ENCODE results near the gene CAPG. TPM values are rescaled to one million over a fixed set of nuclear protein-coding genes. Genes with fewer than 3 reads are reported as not detected.
"Not testable (repeated sequence)": the region's sequence is repeated elsewhere in the genome, so short reads cannot be mapped to it uniquely, and the experiment has no call there.

CAPG gene
- total RNA-seq, 1 donor from 2014 or later, result 3.5 TPM

GRCh38 chr2:85367180-85367579 is 43.0 kb downstream of the CAPG start:
- Histone ChIP-seq H3K9me3 (replicated peaks) (no peaks in the 10 kb centered on the region), H3K4me1 (no peaks in the 10 kb centered on the region), H3K27ac (replicated peaks) (no peak overlapping the region), H3K4me3 (no peak overlapping the region), H3K27me3 (ENCODE audit: low read depth) (no peaks in the 10 kb centered on the region), H3K36me3 (peaks cover 57% of the 10 kb centered on the region)
- intact Hi-C loops (cut with micrococcal nuclease), result no loop called here
- DNase-seq, result no peak
- no peak for TF ChIP-seq CTCF (IDR thresholded peaks at IDR 0.05; ENCODE audit: borderline replicate concordance)

GRCh38 chr2:85362653-85363387 is 47.3 kb downstream of the CAPG start:
- H3K27ac ChIP-seq (replicated peaks); H3K9me3 ChIP-seq (replicated peaks); H3K4me3 ChIP-seq; intact Hi-C loops (cut with micrococcal nuclease); DNase-seq; H3K27me3 ChIP-seq (ENCODE audit: low read depth); H3K4me1 ChIP-seq: not testable (repeated sequence)
- H3K36me3 ChIP-seq, result peaks cover 74% of the 10 kb centered on the region

GRCh38 chr2:85357736-85358135 is 52.4 kb downstream of the CAPG start:
- Histone ChIP-seq H3K27ac (replicated peaks) (no peak overlapping the region), H3K9me3 (replicated peaks) (no peaks in the 10 kb centered on the region), H3K27me3 (ENCODE audit: low read depth) (no peaks in the 10 kb centered on the region), H3K4me1 (peaks cover 49% of the 10 kb centered on the region), H3K4me3 (no peak overlapping the region), H3K36me3 (peaks cover 63% of the 10 kb centered on the region)
- no peak for DNase-seq
- intact Hi-C loops (cut with micrococcal nuclease), result no loop called here
- no peak for TF ChIP-seq CTCF (IDR thresholded peaks at IDR 0.05; ENCODE audit: borderline replicate concordance)

GRCh38 chr2:85356186-85356585 is 54.0 kb downstream of the CAPG start:
- Histone ChIP-seq H3K27ac (replicated peaks) (no peak overlapping the region), H3K36me3 (peaks cover 53% of the 10 kb centered on the region), H3K27me3 (ENCODE audit: low read depth) (no peaks in the 10 kb centered on the region), H3K9me3 (replicated peaks) (no peaks in the 10 kb centered on the region), H3K4me1 (peaks cover 56% of the 10 kb centered on the region), H3K4me3 (peak overlapping the region; percentile 79)
- intact Hi-C loops (cut with micrococcal nuclease), result no loop called here
- no peak for DNase-seq
- TF ChIP-seq CTCF (IDR thresholded peaks at IDR 0.05; ENCODE audit: borderline replicate concordance), result no peak

GRCh38 chr2:85355521-85355920 is 54.6 kb downstream of the CAPG start:
- Histone ChIP-seq H3K9me3 (replicated peaks) (no peaks in the 10 kb centered on the region), H3K27me3 (ENCODE audit: low read depth) (no peaks in the 10 kb centered on the region), H3K27ac (replicated peaks) (no peak overlapping the region), H3K36me3 (peaks cover 53% of the 10 kb centered on the region), H3K4me1 (peaks cover 56% of the 10 kb centered on the region), H3K4me3 (peak overlapping the region; percentile 79)
- intact Hi-C loops (cut with micrococcal nuclease), result no loop called here
- TF ChIP-seq CTCF (IDR thresholded peaks at IDR 0.05; ENCODE audit: borderline replicate concordance), result no peak
- DNase-seq, result no peak

- H3K27me3 ChIP-seq (ENCODE audit: low read depth), result no peaks in the 10 kb centered on the region
- intact Hi-C loops (cut with micrococcal nuclease), result no loop called here
- H3K4me1 ChIP-seq, result peaks cover 56% of the 10 kb centered on the region
- DNase-seq, result no peak
- no peaks in the 10 kb centered on the region for H3K9me3 ChIP-seq (replicated peaks)
- peak overlapping the region; percentile 79 for H3K4me3 ChIP-seq
- H3K27ac ChIP-seq (replicated peaks), result peak overlapping the region; percentile 92
- no peak for TF ChIP-seq CTCF (IDR thresholded peaks at IDR 0.05; ENCODE audit: borderline replicate concordance)
- H3K36me3 ChIP-seq, result peaks cover 54% of the 10 kb centered on the region
Observed at GRCh38 chr2:85355073-85355410, 55.1 kb downstream of the CAPG start.

Measured in left ventricle myocardium inferior (tissue), 1 donor.